ENCODE measurements around the gene CDC25B.

- TF ChIP-seq CTCF (conservative IDR thresholded peaks at IDR 0.05; ENCODE audit: low read length) (peak; percentile 49), EZH2phosphoT487 (IDR thresholded peaks at IDR 0.05; ENCODE audit: borderline replicate concordance) (no peak)
These were observed 14.8 kb upstream of the CDC25B start, which contains the start of gene SPEF1 for GRCh38 chr20:3781153-3781910.
